Motor neuron (in vitro differentiated cells): ENCODE results near the gene NEAT1. TPM values are rescaled to one million over a fixed set of nuclear protein-coding genes. Genes with fewer than 3 reads are reported as not detected.
A peak's percentile ranks its signal among the peaks of the same experiment; 100 is the strongest.

ENCODE experiments used
- ATAC-seq, 8 experiments: fragments of 200-7000 bp; cut with Tn5 transposase; replicated peaks in 6 of 8; 2 replicates each; pipeline ENCODE4 v1.8.0; 2021; ENCODE audit warnings: mild to moderate bottlenecking in 8 of 8, moderate library complexity in 8 of 8
- H3K27ac ChIP-seq, 2 donors: fragments of 250-450 bp; sonication (Bioruptor Pico); 2 replicates each; pipeline ENCODE4 v1.9.0; 2021; ENCODE audit warnings: antibody characterized with exemption in 2 of 2, mild to moderate bottlenecking in 2 of 2, moderate library complexity in 1 of 2
- H3K4me1 ChIP-seq, 2 donors: fragments of 250-450 bp; sonication (Bioruptor Pico); replicated peaks in 1 of 2; 2 replicates each; pipeline ENCODE4 v1.6.1; 2021; ENCODE audit warnings: antibody characterized with exemption in 2 of 2, mild to moderate bottlenecking in 2 of 2, moderate library complexity in 1 of 2
- H3K4me3 ChIP-seq, 5 donors: fragments of 250-450 bp; sonication (Bioruptor Pico); 2 replicates each; pipeline ENCODE4 v1.9.0; 2021; ENCODE audit warnings: antibody characterized with exemption in 5 of 5, mild to moderate bottlenecking in 5 of 5, moderate library complexity in 4 of 5
- WGBS, 10 experiments: fragments of 450-650 bp; shearing (Covaris generic); methylation state at CpG; one replicate each; pipeline ENCODE4 v1.0.0; 2022; 5-methylcytosine and 5-hydroxymethylcytosine counted together
- in situ Hi-C, 9 experiments: fragments of 400-800 bp; cut with MboI; loops; one replicate each; pipeline ENCODE4 v1.15.0; 2021; ENCODE audit warnings: low sequenced_read_pairs in 9 of 9, low pct_unique_long_range_greater_than_20kb in 2 of 9; ENCODE audit not compliant: unreplicated experiment in 9 of 9
- total RNA-seq, 8 experiments: library from RNA; unstranded; fragments of 300-600 nt; gene quantifications; 2 replicates each; pipeline versions ENCODE4 v1.2.3 to v1.2.4, GENCODE V29; 2022

The NEAT1 gene
- total RNA-seq, 8 experiments from 2014 or later: 10.9 to 1,983 (median 59.7) TPM

DNA sequence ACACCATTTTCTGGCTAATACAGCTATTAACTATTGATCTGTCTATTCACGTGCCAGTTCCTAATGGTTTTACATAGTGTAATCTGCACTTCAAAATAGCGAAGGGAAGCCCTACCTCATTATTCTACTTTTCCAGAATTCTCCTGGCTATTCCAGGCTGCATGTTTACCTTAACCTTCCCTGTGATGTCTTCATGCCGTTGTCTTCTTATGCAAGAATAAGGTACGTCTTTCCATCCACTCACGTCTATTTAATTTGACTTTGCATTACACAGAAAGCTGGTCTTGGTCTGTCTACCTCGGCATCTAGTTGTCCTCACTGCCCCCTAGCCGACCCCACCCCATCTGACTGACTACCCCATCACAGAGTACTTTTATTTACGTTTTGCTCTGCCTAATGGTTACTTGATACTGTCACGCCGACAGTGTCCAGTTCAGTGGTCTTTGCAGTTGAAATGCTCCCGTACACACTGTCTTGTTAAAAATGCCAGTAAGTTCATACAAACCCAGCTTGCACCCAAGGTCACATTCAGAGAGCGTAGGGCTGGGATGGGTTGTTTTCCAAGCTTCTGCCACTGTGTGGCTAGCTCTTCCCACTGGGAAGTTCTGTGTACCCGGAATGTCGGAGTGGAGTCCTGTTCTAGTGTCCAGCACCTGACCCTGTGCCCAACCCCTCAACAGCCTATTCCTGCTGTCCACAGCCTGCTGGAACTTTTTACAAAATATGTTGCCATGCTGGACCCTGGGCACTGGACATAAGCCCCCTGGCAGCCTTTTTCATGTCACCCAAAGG is 15.0 kb downstream of the NEAT1 start:
- peak in 3 of 8 experiments; percentile 0 to 6 (median 5) for ATAC-seq
- in situ Hi-C loops: no loop called here
- Histone ChIP-seq H3K4me1 (peaks cover 0 to 10% of the 10 kb centered on the region in 2 donors), H3K4me3 (no peak overlapping the region), H3K27ac (no peak overlapping the region)
- 47 to 100% (median 85%) methylated on average over 1 to 12 of the region's 14 CpGs; no CpG with 5 or more reads in 1 of the 10 experiments for WGBS, 10 experiments

GRCh38 chr11:65438257-65439151 is 15.9 kb downstream of the NEAT1 start:
- H3K27ac ChIP-seq: no peak overlapping the region
- ATAC-seq: no peak
- 80 to 100% (median 98%) methylated on average over 1 to 9 of the region's 9 CpGs; no CpG with 5 or more reads in 1 of the 10 experiments for WGBS, 10 experiments
- no peak overlapping the region for H3K4me3 ChIP-seq
- H3K4me1 ChIP-seq: peaks cover 0 to 10% of the 10 kb centered on the region in 2 donors
- in situ Hi-C loops: no loop called here

- in situ Hi-C loops: loop anchor here in 1 of 9 experiments (10.0 kb wide), 1 partner anchor 75 kb away; no protein-coding TSS in a partner anchor
- ATAC-seq: no peak
- no peak overlapping the region for H3K27ac ChIP-seq
Measured at GRCh38 chr11:65439331-65440181, 17.0 kb downstream of the NEAT1 start.

DNA sequence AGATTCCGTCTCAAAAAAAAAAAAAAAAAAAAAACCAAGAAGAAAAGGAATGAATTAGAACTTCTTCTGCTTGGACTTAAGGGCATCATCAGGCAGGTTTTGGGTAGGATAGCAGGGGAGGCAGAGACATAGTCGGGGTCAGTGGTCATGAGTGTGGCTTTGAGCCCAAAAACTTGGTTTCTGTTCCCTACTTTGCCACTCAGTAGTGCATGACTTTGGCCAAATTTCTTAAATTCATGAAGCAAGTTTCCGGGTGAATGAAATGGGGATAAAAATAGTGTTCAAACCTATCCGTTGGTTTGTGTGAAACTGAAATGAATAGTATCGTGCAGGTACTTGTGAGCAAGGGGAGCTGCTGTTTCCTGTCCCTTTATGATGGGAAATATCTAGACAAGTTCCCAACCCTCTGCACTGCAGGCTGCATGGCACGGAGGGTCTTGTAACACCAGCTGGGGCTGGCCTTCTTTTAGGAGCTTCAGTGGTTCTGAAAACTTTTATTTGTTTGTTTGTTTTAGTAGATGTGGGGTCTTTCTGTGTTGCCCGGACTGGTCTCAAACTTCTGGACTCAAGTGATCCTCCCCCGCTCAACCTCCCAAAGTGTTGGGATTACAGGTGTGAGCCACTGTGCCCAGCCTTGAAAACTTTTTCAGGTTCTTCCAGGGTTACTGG is 18.4 kb downstream of the NEAT1 start:
- Histone ChIP-seq H3K27ac (no peak overlapping the region), H3K4me3 (no peak overlapping the region), H3K4me1 (peaks cover 0 to 10% of the 10 kb centered on the region in 2 donors)
- in situ Hi-C loops: loop anchor here in 1 of 9 experiments (10.0 kb wide), 1 partner anchor 74 kb away; no protein-coding TSS in a partner anchor
- no peak for ATAC-seq
- 33 to 96% (median 84%) methylated on average over 1 to 6 of the region's 8 CpGs; no CpG with 5 or more reads in 1 of the 10 experiments for WGBS, 10 experiments

More at GRCh38 chr11:65439331-65440181, 17.0 kb downstream of the NEAT1 start:
- H3K4me3 ChIP-seq: no peak overlapping the region
- WGBS, 10 experiments: 67 to 100% (median 93%) methylated on average over 2 to 6 of the region's 7 CpGs
- peaks cover 0 to 10% of the 10 kb centered on the region in 2 donors for H3K4me1 ChIP-seq

GRCh38 chr11:65442842-65443331 is 20.3 kb downstream of the NEAT1 start:
- ATAC-seq: no peak
- in situ Hi-C loops: loop anchor here in 1 of 9 experiments (10.0 kb wide), 1 partner anchor 72 kb away; no protein-coding TSS in a partner anchor
- no peak overlapping the region for H3K27ac ChIP-seq
- WGBS, 10 experiments: 20 to 100% (median 83%) methylated on average over 1 to 9 of the region's 9 CpGs; no CpG with 5 or more reads in 4 of the 10 experiments
- peaks cover 0 to 10% of the 10 kb centered on the region in 2 donors for H3K4me1 ChIP-seq
- H3K4me3 ChIP-seq: no peak overlapping the region

GRCh38 chr11:65444314-65445051 is 21.9 kb downstream of the NEAT1 start:
- Histone ChIP-seq H3K4me3 (no peak overlapping the region), H3K4me1 (peaks cover 0 to 10% of the 10 kb centered on the region in 2 donors), H3K27ac (no peak overlapping the region)
- WGBS, 10 experiments: 33 to 100% (median 100%) methylated on average over 1 to 6 of the region's 14 CpGs; no CpG with 5 or more reads in 4 of the 10 experiments
- peak in 5 of 8 experiments; percentile 0 to 4 (median 0) for ATAC-seq
- in situ Hi-C loops: loop anchor here in 1 of 9 experiments (10.0 kb wide), 1 partner anchor 70 kb away; no protein-coding TSS in a partner anchor

- Histone ChIP-seq H3K4me1 (peaks cover 0 to 10% of the 10 kb centered on the region in 2 donors), H3K4me3 (no peak overlapping the region), H3K27ac (no peak overlapping the region)
- ATAC-seq: peak in 4 of 8 experiments; percentile 0 to 4 (median 1)
- in situ Hi-C loops: loop anchor here in 1 of 9 experiments (10.0 kb wide), 1 partner anchor 70 kb away; no protein-coding TSS in a partner anchor
- 57 to 100% (median 83%) methylated on average over 1 to 4 of the region's 15 CpGs; no CpG with 5 or more reads in 5 of the 10 experiments for WGBS, 10 experiments
Measured at GRCh38 chr11:65445101-65445603, 22.6 kb downstream of the NEAT1 start.

- in situ Hi-C loops: loop anchor here in 1 of 9 experiments (10.0 kb wide), 1 partner anchor 69 kb away; no protein-coding TSS in a partner anchor
- H3K4me1 ChIP-seq: peaks cover 0 to 10% of the 10 kb centered on the region in 2 donors
- no peak overlapping the region for H3K4me3 ChIP-seq
- WGBS, 10 experiments: 0 to 100% (median 53%) methylated on average over 1 to 5 of the region's 11 CpGs; no CpG with 5 or more reads in 6 of the 10 experiments
- ATAC-seq: peak; percentile 0 to 30 (median 9)
- no peak overlapping the region for H3K27ac ChIP-seq
Measured at GRCh38 chr11:65445604-65446445, 23.2 kb downstream of the NEAT1 start.

DNA sequence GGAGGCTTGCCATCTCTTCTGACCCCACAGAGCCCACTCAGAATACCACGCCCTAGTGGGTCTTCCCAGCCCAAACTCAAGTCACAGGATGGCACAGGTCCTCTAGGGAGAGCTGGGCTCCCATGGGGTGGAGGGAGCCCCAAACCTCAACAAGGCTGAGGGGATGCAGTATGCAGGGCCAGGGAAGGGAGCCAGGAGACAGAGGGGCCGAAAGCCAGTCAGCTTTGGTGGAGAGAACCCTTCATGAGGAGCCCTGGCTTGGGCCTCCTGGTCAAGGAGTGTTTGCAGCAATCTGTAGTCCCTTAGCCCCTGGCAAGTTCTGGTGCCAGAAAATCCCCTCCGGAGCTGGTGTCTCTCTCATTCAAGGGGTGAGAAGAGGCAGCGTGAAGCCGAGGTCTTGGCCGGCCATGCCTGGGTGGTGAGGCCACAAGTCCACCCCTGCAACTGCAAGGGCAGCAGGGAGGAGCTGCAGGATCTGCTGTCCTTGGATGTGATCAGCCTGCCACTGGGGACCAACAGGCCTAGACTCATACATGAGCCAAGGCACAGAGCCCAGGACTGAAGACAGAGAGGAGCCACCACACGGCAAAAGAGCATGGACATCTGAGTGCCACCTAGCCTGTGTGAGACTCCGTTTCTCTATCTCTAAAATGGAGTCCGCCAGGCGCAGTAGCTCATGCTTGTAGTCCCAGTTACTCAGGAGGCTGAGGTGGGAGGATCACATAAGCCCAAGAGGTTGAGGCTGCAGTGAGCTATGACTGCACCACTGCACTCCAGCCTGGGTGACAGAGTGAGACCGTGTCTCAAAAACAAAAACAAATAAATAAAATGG is 24.1 kb downstream of the NEAT1 start:
- in situ Hi-C loops: loop anchor here in 1 of 9 experiments (10.0 kb wide), 1 partner anchor 68 kb away; no protein-coding TSS in a partner anchor
- H3K27ac ChIP-seq: no peak overlapping the region
- H3K4me3 ChIP-seq: no peak overlapping the region
- ATAC-seq: peak in 7 of 8 experiments; percentile 0 to 6 (median 1)
- 47 to 100% (median 80%) methylated on average over 1 to 4 of the region's 11 CpGs; no CpG with 5 or more reads in 3 of the 10 experiments for WGBS, 10 experiments
- H3K4me1 ChIP-seq: peaks cover 0 to 9% of the 10 kb centered on the region in 2 donors
